MM.1S (cell line): ENCODE results near the gene FUT2.

Experiments
- DNase-seq: peaks from one replicate; pipeline ENCODE4 v3.0.0-alpha.2; 2015
- H2AFZ ChIP-seq: fragments of 300-600 bp; sonication (generic); 2 replicates; pipeline ENCODE4 v1.6.0; 2016; ENCODE audit warnings: antibody characterized with exemption, low read length
- H3F3A ChIP-seq: fragments of 300-600 bp; sonication (generic); 2 replicates; pipeline ENCODE4 v1.6.1; 2016; ENCODE audit warnings: mild to moderate bottlenecking, antibody characterized with exemption, low read length, moderate library complexity, mixed read lengths; ENCODE audit not compliant: insufficient read depth
- H3K27ac ChIP-seq: fragments of 300-600 bp; sonication (generic); 2 replicates; pipeline ENCODE4 v1.5.1; 2016; ENCODE audit warnings: mild to moderate bottlenecking, low read length
- H3K27me3 ChIP-seq: fragments of 300-600 bp; sonication (generic); replicated peaks from 2 replicates; pipeline ENCODE4 v1.6.0; 2016; ENCODE audit warnings: low read length; ENCODE audit not compliant: insufficient read depth
- H3K36me3 ChIP-seq: fragments of 300-600 bp; sonication (generic); replicated peaks from 2 replicates; pipeline ENCODE4 v1.6.1; 2016; ENCODE audit warnings: mild to moderate bottlenecking, low read length, mixed read lengths; ENCODE audit not compliant: insufficient read depth
- H3K4me1 ChIP-seq: fragments of 300-600 bp; sonication (generic); 2 replicates; pipeline ENCODE4 v1.6.1; 2016; ENCODE audit warnings: low read length, mixed read lengths
- H3K4me2 ChIP-seq: fragments of 300-600 bp; sonication (generic); 2 replicates; pipeline ENCODE4 v1.6.0; 2016; ENCODE audit warnings: low read depth, low read length
- H3K4me3 ChIP-seq: fragments of 300-600 bp; sonication (generic); 2 replicates; pipeline ENCODE4 v1.5.1; 2016; ENCODE audit warnings: low read length, mixed read lengths
- H3K79me2 ChIP-seq: fragments of 300-600 bp; sonication (generic); 2 replicates; pipeline ENCODE4 v1.6.1; 2016; ENCODE audit warnings: mixed run types, low read length, mixed read lengths
- H3K9ac ChIP-seq: fragments of 300-600 bp; sonication (generic); 2 replicates; pipeline ENCODE4 v1.6.1; 2016; ENCODE audit warnings: low read length, mixed read lengths
- H3K9me2 ChIP-seq: fragments of 300-600 bp; sonication (generic); replicated peaks from 2 replicates; pipeline ENCODE4 v1.6.1; 2016; ENCODE audit warnings: mild to moderate bottlenecking, low read length, mixed read lengths; ENCODE audit not compliant: insufficient read depth
- H3K9me3 ChIP-seq: fragments of 300-600 bp; sonication (generic); replicated peaks from 2 replicates; pipeline ENCODE4 v1.6.1; 2016; ENCODE audit warnings: mild to moderate bottlenecking, low read length, mixed read lengths; ENCODE audit not compliant: insufficient read depth
- H4K20me1 ChIP-seq: fragments of 300-600 bp; sonication (generic); 2 replicates; pipeline ENCODE4 v1.6.1; 2016; ENCODE audit warnings: mild to moderate bottlenecking, low read length, moderate library complexity, mixed read lengths; ENCODE audit not compliant: insufficient read depth
- EZH2 ChIP-seq: fragments of 300-600 bp; sonication (generic); optimal IDR thresholded peaks from 2 replicates; pipeline ENCODE3; 2017; ENCODE audit warnings: low read depth, mild to moderate bottlenecking, antibody characterized with exemption, low read length, mixed read lengths
- EZH2phosphoT487 ChIP-seq: fragments of 300-600 bp; sonication (generic); IDR thresholded peaks from 2 replicates; pipeline ENCODE4 v1.6.1; 2018; ENCODE audit warnings: antibody characterized with exemption, low read length
- TF ChIP-seq, protein P1 (sequence below): fragments of 300-600 bp; sonication (generic); IDR thresholded peaks from 2 replicates; pipeline ENCODE4 v1.5.1; 2016; ENCODE audit warnings: antibody characterized with exemption, low read length, mixed read lengths

Gene FUT2

GRCh38 chr19:48695743-48696352 is at the start of gene FUT2:
Gene FUT2 (plus strand): TSS chr19:48695971. CDS start chr19:48702957, 6,986 bp downstream.
- Histone ChIP-seq H3K27ac (no peak within 1 kb of the TSS), H3K9me2 (no peaks in the 10 kb centered on the region), H3K9me3 (no peaks in the 10 kb centered on the region), H3K79me2 (no peaks in the 10 kb centered on the region), H3K27me3 (peaks cover 90% of the 10 kb centered on the region), H3K36me3 (no peaks in the 10 kb centered on the region), H3K4me2 (no peak within 1 kb of the TSS; the same call in 1 of the 2 replicates), H3K4me3 (no peak within 1 kb of the TSS), H3F3A (no peaks in the 10 kb centered on the region), H2AFZ (peak within 1 kb of the TSS; percentile 37; the same call in 1 of the 2 replicates), H3K4me1 (no peaks in the 10 kb centered on the region), H3K9ac (no peak within 1 kb of the TSS), H4K20me1 (no peaks in the 10 kb centered on the region)
- no peak for DNase-seq
- TF ChIP-seq, protein P1, sequence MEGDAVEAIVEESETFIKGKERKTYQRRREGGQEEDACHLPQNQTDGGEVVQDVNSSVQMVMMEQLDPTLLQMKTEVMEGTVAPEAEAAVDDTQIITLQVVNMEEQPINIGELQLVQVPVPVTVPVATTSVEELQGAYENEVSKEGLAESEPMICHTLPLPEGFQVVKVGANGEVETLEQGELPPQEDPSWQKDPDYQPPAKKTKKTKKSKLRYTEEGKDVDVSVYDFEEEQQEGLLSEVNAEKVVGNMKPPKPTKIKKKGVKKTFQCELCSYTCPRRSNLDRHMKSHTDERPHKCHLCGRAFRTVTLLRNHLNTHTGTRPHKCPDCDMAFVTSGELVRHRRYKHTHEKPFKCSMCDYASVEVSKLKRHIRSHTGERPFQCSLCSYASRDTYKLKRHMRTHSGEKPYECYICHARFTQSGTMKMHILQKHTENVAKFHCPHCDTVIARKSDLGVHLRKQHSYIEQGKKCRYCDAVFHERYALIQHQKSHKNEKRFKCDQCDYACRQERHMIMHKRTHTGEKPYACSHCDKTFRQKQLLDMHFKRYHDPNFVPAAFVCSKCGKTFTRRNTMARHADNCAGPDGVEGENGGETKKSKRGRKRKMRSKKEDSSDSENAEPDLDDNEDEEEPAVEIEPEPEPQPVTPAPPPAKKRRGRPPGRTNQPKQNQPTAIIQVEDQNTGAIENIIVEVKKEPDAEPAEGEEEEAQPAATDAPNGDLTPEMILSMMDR = no peak
- TF ChIP-seq EZH2phosphoT487 (no peak), EZH2 (no peak)

- TF ChIP-seq, protein P1 = peak; percentile 79
- no peak for TF ChIP-seq EZH2
Observed at GRCh38 chr19:48646001-48646721, 49.6 kb upstream of the FUT2 start, which contains the start of gene CA11. Gene CA11 (minus strand): TSS chr19:48646187. CDS start chr19:48645632, 555 bp downstream.

GRCh38 chr19:48646722-48647216 is 49.0 kb upstream of the FUT2 start:
- H3K4me3 ChIP-seq = peak overlapping the region; percentile 57
- H4K20me1 ChIP-seq = no peaks in the 10 kb centered on the region
- no peak for DNase-seq
- H3K4me2 ChIP-seq = peak overlapping the region; percentile 81
- no peak overlapping the region for H3K27ac ChIP-seq
- no peaks in the 10 kb centered on the region for H3K79me2 ChIP-seq
- peak overlapping the region; percentile 68 for H2AFZ ChIP-seq
- no peaks in the 10 kb centered on the region for H3K9me3 ChIP-seq
- H3F3A ChIP-seq = no peaks in the 10 kb centered on the region; the same call in 1 of the 2 replicates
- TF ChIP-seq EZH2 (no peak), EZH2phosphoT487 (no peak)
- TF ChIP-seq, protein P1 = no peak
- H3K36me3 ChIP-seq = no peaks in the 10 kb centered on the region
- peaks cover 32% of the 10 kb centered on the region for H3K27me3 ChIP-seq
- H3K4me1 ChIP-seq = peaks cover 7% of the 10 kb centered on the region; the same call in 1 of the 2 replicates
- no peaks in the 10 kb centered on the region for H3K9me2 ChIP-seq
- no peak overlapping the region for H3K9ac ChIP-seq

More at GRCh38 chr19:48646001-48646721, 49.6 kb upstream of the FUT2 start, which contains the start of gene CA11:
- Histone ChIP-seq H4K20me1 (no peaks in the 10 kb centered on the region), H3K79me2 (no peaks in the 10 kb centered on the region), H3K9me3 (no peaks in the 10 kb centered on the region), H3F3A (no peaks in the 10 kb centered on the region; the same call in 1 of the 2 replicates), H3K4me1 (peaks cover 7% of the 10 kb centered on the region; the same call in 1 of the 2 replicates), H3K36me3 (no peaks in the 10 kb centered on the region), H3K9ac (peak within 1 kb of the TSS; percentile 62), H3K4me3 (peak within 1 kb of the TSS; percentile 57), H2AFZ (peak within 1 kb of the TSS; percentile 68), H3K27me3 (peaks cover 37% of the 10 kb centered on the region), H3K4me2 (peak within 1 kb of the TSS; percentile 81), H3K27ac (no peak within 1 kb of the TSS; the same call in 1 of the 2 replicates), H3K9me2 (no peaks in the 10 kb centered on the region)
- peak; percentile 82 for DNase-seq
